Stimulated activated CD8-positive, alpha-beta memory T cell treated with anti-CD3 and anti-CD28 coated beads, Interleukin-15, amount 100 ng/mL, for 1 hour (primary cell): ENCODE results near the gene ZNF597.
"Not testable (repeated sequence)": the region's sequence is repeated elsewhere in the genome, so short reads cannot be mapped to it uniquely, and the experiment has no call there.

Experiments
- DNase-seq: peaks from one replicate; pipeline ENCODE4 v3.0.0-alpha.2; 2020; ENCODE audit warnings: low read depth

The ZNF597 gene

GRCh38 chr16:3475604-3476375 is 32.5 kb upstream of the ZNF597 start:
- DNase-seq = no peak

GRCh38 chr16:3474870-3475269 is 31.6 kb upstream of the ZNF597 start:
- DNase-seq = not testable (repeated sequence)

GRCh38 chr16:3474136-3474779 is 31.0 kb upstream of the ZNF597 start:
- DNase-seq = no peak

- DNase-seq = not testable (repeated sequence)
Observed at GRCh38 chr16:3473596-3473943, 30.3 kb upstream of the ZNF597 start.

GRCh38 chr16:3472878-3473595 is 29.7 kb upstream of the ZNF597 start:
- DNase-seq = no peak

- no peak for DNase-seq
Observed at GRCh38 chr16:3471518-3472176, 28.3 kb upstream of the ZNF597 start.

GRCh38 chr16:3470723-3471122 is 27.4 kb upstream of the ZNF597 start:
- no peak for DNase-seq

GRCh38 chr16:3469736-3470135 is 26.4 kb upstream of the ZNF597 start:
- no peak for DNase-seq

- no peak for DNase-seq
Observed at GRCh38 chr16:3468501-3468900, 25.2 kb upstream of the ZNF597 start.

GRCh38 chr16:3467921-3468320 is 24.6 kb upstream of the ZNF597 start:
- DNase-seq = no peak

GRCh38 chr16:3467182-3467581 is 23.9 kb upstream of the ZNF597 start:
- DNase-seq = no peak

- DNase-seq = no peak
Observed at GRCh38 chr16:3465911-3466584, 22.7 kb upstream of the ZNF597 start.

GRCh38 chr16:3465301-3465700 is 22.0 kb upstream of the ZNF597 start:
- no peak for DNase-seq

- DNase-seq = peak; percentile 19
Observed at GRCh38 chr16:3461151-3461550, 17.8 kb upstream of the ZNF597 start.

GRCh38 chr16:3460585-3460984 is 17.3 kb upstream of the ZNF597 start:
- no peak for DNase-seq

- DNase-seq = no peak
Observed at GRCh38 chr16:3460121-3460520, 16.8 kb upstream of the ZNF597 start.

- no peak for DNase-seq
Observed at GRCh38 chr16:3459401-3460090, 16.2 kb upstream of the ZNF597 start.

- no peak for DNase-seq
Observed at GRCh38 chr16:3458852-3459361, 15.6 kb upstream of the ZNF597 start.

- no peak for DNase-seq
Observed at GRCh38 chr16:3458278-3458851, 15.1 kb upstream of the ZNF597 start.

GRCh38 chr16:3457434-3458252 is 14.3 kb upstream of the ZNF597 start:
- DNase-seq = peak; percentile 75
